Chondrocyte (in vitro differentiated cells): ENCODE measurements around the gene LENG8. TPM values are rescaled to one million over a fixed set of nuclear protein-coding genes. Genes with fewer than 3 reads are reported as not detected.

Experiments used
- DNase-seq: peaks from one replicate; pipeline ENCODE4 v3.0.0; 2021; ENCODE audit warnings: mixed read lengths, low spot score
- H3K27ac Mint-ChIP-seq: one replicate; pipeline ENCODE4 v1.8.0; 2021; ENCODE audit warnings: mild to moderate bottlenecking, moderate library complexity, mixed read lengths; ENCODE audit not compliant: unreplicated experiment
- H3K27me3 Mint-ChIP-seq: 2 replicates; pipeline ENCODE4 v1.8.0; 2021; ENCODE audit warnings: low read depth, mixed read lengths
- H3K36me3 Mint-ChIP-seq: 2 replicates; pipeline ENCODE4 v1.8.0; 2021; ENCODE audit warnings: low read depth, mixed read lengths
- H3K4me1 Mint-ChIP-seq: 2 replicates; pipeline ENCODE4 v1.8.0; 2021; ENCODE audit warnings: low read depth, mild to moderate bottlenecking, mixed read lengths
- H3K4me3 Mint-ChIP-seq: one replicate; pipeline ENCODE4 v1.8.0; 2021; ENCODE audit warnings: mild to moderate bottlenecking, moderate library complexity, mixed read lengths; ENCODE audit not compliant: unreplicated experiment
- H3K9me3 Mint-ChIP-seq: 2 replicates; pipeline ENCODE4 v1.8.0; 2021; ENCODE audit warnings: low read depth, mixed read lengths
- long read RNA-seq: library from polyadenylated mRNA; stranded (forward); transcript quantifications from one replicate; pipeline ENCODE4 v2.0.0, GENCODE V29; 2021
- total RNA-seq: library from RNA; stranded (reverse); gene quantifications from 3 replicates; pipeline ENCODE4 v1.2.1, GENCODE V29; 2021
- TF ChIP-seq, protein P1 (sequence below): fragments of 200-600 bp; sonication (generic); IDR thresholded peaks from 2 replicates; pipeline ENCODE4 v1.5.0; 2021; ENCODE audit warnings: antibody characterized with exemption, mild to moderate bottlenecking, moderate library complexity

Gene LENG8
- total RNA-seq = 110 to 166 TPM (median 116 TPM) in 3 replicates
- long read RNA-seq, full-length matches to known transcripts = 2 of 43 reads
- long read RNA-seq, partial matches to known transcripts = 21 of 43 reads
- long read RNA-seq, other reads (novel, unspliced or antisense) = 20 of 43 reads

DNA sequence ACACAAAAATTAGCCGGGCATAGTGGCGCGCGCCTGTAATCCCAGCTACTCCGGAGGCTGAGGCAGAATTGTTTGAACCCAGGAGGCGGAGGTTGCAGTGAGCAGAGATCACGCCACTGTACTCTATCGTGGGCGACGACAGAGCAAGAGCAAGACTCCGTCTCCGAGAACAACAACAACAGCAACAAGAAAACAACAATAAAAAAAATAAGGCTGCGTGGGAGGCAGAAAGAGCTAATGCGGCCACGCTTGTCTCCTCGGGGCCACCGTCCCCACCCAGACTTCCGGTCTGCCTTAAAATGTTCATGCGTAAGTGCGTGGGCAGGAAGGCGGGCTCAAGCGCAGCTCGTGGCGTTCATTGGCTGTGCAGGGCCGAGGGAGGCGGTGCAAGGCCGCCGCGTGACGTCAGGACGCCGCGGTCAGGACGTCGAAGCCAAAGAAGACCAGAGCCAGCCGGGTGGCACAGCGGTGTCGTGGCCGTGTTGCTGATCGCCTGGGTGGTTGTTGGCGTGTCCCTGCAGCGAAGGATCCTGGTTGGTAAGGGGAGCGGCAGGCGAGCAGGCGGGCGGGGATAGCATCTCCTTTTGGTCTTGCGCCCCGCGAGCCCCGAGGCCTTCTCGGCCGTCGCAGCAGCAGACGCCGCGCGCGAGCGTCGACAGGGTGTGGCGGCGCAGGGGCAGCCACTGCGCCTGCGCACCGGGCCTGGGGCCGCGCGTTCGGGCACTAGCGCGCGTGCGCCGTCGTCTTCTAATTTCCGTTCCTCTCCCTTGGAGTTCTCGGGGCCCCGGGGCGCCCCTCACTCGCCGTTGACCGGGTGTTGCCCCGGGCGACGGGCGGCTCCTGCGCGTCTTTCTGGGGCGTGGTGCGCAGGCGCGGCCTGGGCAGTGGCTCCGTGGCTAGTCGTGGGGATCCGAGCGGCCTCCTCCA lies at the start of gene LENG8:
Gene LENG8 (plus strand): TSS at position 426 of the 927 bp plus-strand sequence. CDS start 2,146 bp downstream, outside the sequence.
- TF ChIP-seq, protein P1, sequence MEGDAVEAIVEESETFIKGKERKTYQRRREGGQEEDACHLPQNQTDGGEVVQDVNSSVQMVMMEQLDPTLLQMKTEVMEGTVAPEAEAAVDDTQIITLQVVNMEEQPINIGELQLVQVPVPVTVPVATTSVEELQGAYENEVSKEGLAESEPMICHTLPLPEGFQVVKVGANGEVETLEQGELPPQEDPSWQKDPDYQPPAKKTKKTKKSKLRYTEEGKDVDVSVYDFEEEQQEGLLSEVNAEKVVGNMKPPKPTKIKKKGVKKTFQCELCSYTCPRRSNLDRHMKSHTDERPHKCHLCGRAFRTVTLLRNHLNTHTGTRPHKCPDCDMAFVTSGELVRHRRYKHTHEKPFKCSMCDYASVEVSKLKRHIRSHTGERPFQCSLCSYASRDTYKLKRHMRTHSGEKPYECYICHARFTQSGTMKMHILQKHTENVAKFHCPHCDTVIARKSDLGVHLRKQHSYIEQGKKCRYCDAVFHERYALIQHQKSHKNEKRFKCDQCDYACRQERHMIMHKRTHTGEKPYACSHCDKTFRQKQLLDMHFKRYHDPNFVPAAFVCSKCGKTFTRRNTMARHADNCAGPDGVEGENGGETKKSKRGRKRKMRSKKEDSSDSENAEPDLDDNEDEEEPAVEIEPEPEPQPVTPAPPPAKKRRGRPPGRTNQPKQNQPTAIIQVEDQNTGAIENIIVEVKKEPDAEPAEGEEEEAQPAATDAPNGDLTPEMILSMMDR = no peak
- Mint-ChIP-seq H3K27me3 (no peaks in the 10 kb centered on the region), H3K4me1 (peaks cover 41% of the 10 kb centered on the region), H3K9me3 (no peaks in the 10 kb centered on the region), H3K36me3 (peaks cover 21% of the 10 kb centered on the region), H3K27ac (peak within 1 kb of the TSS; percentile 100), H3K4me3 (peak within 1 kb of the TSS; percentile 100)
- DNase-seq = peak; percentile 99

DNA sequence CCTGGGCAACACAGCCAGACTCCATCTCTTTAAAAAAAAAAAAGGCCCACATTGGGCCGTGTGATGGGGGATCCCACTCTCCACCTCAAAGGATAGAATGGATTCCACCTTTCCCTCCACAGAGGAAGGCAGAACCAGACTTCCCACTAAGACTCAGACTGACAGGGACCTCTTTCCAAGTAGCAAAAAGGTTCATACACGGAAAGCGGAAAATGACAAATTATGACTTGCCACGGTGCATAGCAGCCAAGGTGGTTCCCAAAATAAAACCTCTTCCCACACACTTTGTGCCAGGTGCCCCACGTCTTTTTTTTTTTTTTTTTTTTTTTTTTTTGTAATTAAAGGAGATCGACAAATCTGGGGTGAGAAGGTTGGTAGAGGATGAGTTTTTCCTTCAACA lies 48.1 kb upstream of the LENG8 start:
- no peak overlapping the region for H3K27ac Mint-ChIP-seq
- no peaks in the 10 kb centered on the region for H3K9me3 Mint-ChIP-seq

DNA sequence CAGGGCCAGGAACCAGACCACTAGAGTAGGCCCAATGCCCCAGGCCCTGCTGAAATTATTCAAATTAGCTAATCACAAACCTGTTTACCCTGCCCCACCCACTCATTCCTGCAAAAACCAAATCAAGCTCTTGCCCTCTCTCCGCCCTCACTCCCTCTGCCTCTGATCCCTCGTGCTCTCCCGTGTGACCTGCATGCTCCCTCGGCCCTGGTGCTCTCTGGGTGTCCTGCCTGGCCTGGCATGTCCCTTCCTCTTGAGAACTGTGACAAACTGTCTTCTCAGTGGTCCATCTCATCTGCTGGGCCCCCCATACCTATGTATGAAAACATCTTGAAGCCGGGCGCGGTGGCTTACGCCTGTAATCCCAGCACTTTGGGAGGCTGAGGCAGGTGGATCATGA lies 45.9 kb upstream of the LENG8 start:
- no peak for DNase-seq
- no peaks in the 10 kb centered on the region for H3K36me3 Mint-ChIP-seq
- TF ChIP-seq, protein P1 = no peak
- H3K4me1 Mint-ChIP-seq = no peaks in the 10 kb centered on the region
- H3K4me3 Mint-ChIP-seq = no peak overlapping the region
- no peak overlapping the region for H3K27ac Mint-ChIP-seq
- H3K9me3 Mint-ChIP-seq = no peaks in the 10 kb centered on the region
- H3K27me3 Mint-ChIP-seq = no peaks in the 10 kb centered on the region

More for the DNA sequence above, 48.1 kb upstream of the LENG8 start:
- no peaks in the 10 kb centered on the region for H3K27me3 Mint-ChIP-seq
- no peak overlapping the region for H3K4me3 Mint-ChIP-seq
- H3K4me1 Mint-ChIP-seq = no peaks in the 10 kb centered on the region
- TF ChIP-seq, protein P1 = no peak
- H3K36me3 Mint-ChIP-seq = no peaks in the 10 kb centered on the region
- DNase-seq = no peak

DNA sequence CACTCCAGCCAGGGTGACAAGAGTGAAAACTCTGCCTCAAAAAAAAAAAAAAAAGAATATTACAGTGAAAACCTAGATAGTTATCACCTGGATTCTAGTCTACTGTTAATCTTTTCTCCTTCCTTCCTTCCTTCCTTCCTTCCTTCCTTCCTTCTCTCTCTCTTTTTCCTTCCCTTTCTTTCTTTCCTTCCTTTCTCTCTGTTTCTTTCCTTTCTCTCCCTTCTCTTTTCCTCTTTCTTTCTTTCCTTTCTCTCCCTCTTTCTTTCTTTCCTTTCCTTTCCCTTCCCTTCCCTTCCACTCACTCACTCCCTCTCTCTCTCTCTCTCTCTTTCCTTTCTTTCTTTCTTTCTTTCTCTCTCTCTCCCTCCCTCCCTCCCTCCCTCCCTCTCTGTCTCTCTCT lies 43.4 kb upstream of the LENG8 start:
- no peak for DNase-seq
- no peak overlapping the region for H3K4me3 Mint-ChIP-seq

DNA sequence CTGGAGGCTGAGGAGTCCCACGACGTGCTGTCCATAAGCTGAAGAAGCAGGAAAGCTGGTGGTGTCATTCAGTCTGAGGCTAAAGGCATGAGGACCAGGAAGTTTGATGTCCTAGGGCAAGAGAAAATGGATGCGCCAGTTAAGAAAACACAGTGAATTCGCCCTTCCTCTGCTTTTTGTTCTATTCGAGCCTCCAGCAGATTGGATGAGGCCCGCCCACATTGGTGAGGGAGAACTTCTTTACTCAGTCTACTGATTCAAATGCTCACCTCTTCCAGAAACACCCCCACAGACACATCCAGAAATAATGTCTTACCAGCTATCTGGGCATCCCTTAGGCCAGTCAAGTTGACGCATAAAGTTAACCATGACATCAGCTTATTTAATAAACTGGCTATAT lies 41.2 kb upstream of the LENG8 start:
- TF ChIP-seq, protein P1 = no peak
- no peaks in the 10 kb centered on the region for H3K36me3 Mint-ChIP-seq
- H3K9me3 Mint-ChIP-seq = no peaks in the 10 kb centered on the region
- H3K4me3 Mint-ChIP-seq = no peak overlapping the region
- peaks cover 10% of the 10 kb centered on the region for H3K27me3 Mint-ChIP-seq
- no peak for DNase-seq
- no peak overlapping the region for H3K27ac Mint-ChIP-seq
- H3K4me1 Mint-ChIP-seq = no peaks in the 10 kb centered on the region

More for the DNA sequence above, 43.4 kb upstream of the LENG8 start:
- no peak overlapping the region for H3K27ac Mint-ChIP-seq
- TF ChIP-seq, protein P1 = no peak
- no peaks in the 10 kb centered on the region for H3K9me3 Mint-ChIP-seq
- no peaks in the 10 kb centered on the region for H3K4me1 Mint-ChIP-seq
- H3K36me3 Mint-ChIP-seq = no peaks in the 10 kb centered on the region
- H3K27me3 Mint-ChIP-seq = peaks cover 3% of the 10 kb centered on the region
